PC-9 (cell line): Measurements from ENCODE around the gene DYNC2H1. TPM values are rescaled to one million over a fixed set of nuclear protein-coding genes. Genes with fewer than 3 reads are reported as not detected.

Source experiments
- BruUV-seq: library from RNA; stranded (reverse); fragments of 400-500 nt; replicated peaks from 2 replicates; lab custom pipeline; 2021; lab: Mats Ljungman, UMichigan
- CTCF ChIA-PET: fragments of 300-600 bp; sonication (Branson Sonifier 250); formaldehyde crosslinking; loops from one replicate; lab custom pipeline; 2022; ENCODE audit warnings: antibody characterized with exemption; lab: Charles Lee
- POLR2A ChIA-PET: fragments of 300-600 bp; sonication (Branson Sonifier 250); formaldehyde crosslinking; loops from one replicate; lab custom pipeline; 2022; ENCODE audit warnings: antibody characterized with exemption; ENCODE audit not compliant: unreplicated experiment; lab: Charles Lee
- DNase-seq, 2 experiments: peaks; one replicate each; pipeline versions ENCODE4 v3.0.0 to v3.0.0-alpha.2; 2015 to 2022; ENCODE audit warnings: mixed read lengths in 1 of 2
- H2AFZ ChIP-seq: fragments of 200-600 bp; sonication (generic); 2 replicates; pipeline ENCODE4 v1.8.1; 2017; ENCODE audit warnings: antibody characterized with exemption
- H3F3A ChIP-seq: fragments of 200-600 bp; sonication (generic); 2 replicates; pipeline ENCODE4 v1.8.1; 2017; ENCODE audit warnings: antibody characterized with exemption, mild to moderate bottlenecking, low read depth; ENCODE audit not compliant: insufficient read depth
- H3K27ac ChIP-seq: fragments of 200-600 bp; sonication (generic); 2 replicates; pipeline ENCODE4 v1.6.1; 2016; ENCODE audit warnings: mixed run types
- H3K27me3 ChIP-seq: fragments of 200-600 bp; sonication (generic); 2 replicates; pipeline ENCODE4 v1.6.1; 2016; ENCODE audit warnings: low read depth, mixed run types; ENCODE audit not compliant: insufficient read depth
- H3K36me3 ChIP-seq: fragments of 200-600 bp; sonication (generic); 2 replicates; pipeline ENCODE4 v1.6.1; 2016; ENCODE audit warnings: low read depth, mixed run types
- H3K4me1 ChIP-seq: fragments of 200-600 bp; sonication (generic); replicated peaks from 2 replicates; pipeline ENCODE4 v1.6.1; 2016; ENCODE audit warnings: mixed run types; ENCODE audit not compliant: insufficient read depth
- H3K4me2 ChIP-seq: fragments of 200-600 bp; sonication (generic); 2 replicates; pipeline ENCODE4 v1.6.1; 2017; ENCODE audit warnings: mixed run types
- H3K4me3 ChIP-seq: fragments of 200-600 bp; sonication (generic); 2 replicates; pipeline ENCODE4 v1.6.1; 2016; ENCODE audit warnings: mixed run types
- H3K79me2 ChIP-seq: fragments of 200-600 bp; sonication (generic); 2 replicates; pipeline ENCODE4 v1.6.1; 2017; ENCODE audit warnings: low read depth, mixed run types
- H3K9me2 ChIP-seq: fragments of 200-600 bp; sonication (generic); 2 replicates; pipeline ENCODE4 v1.8.1; 2017; ENCODE audit warnings: mild to moderate bottlenecking; ENCODE audit not compliant: insufficient read depth
- H3K9me3 ChIP-seq: fragments of 200-600 bp; sonication (generic); 2 replicates; pipeline ENCODE4 v1.8.1; 2016; ENCODE audit warnings: low read depth; ENCODE audit not compliant: insufficient read depth
- H4K20me1 ChIP-seq: fragments of 200-600 bp; sonication (generic); 2 replicates; pipeline ENCODE4 v1.8.1; 2017; ENCODE audit not compliant: insufficient read depth
- CTCF ChIP-seq: fragments of 200-600 bp; sonication (generic); conservative IDR thresholded peaks from 2 replicates; pipeline ENCODE4 v1.6.1; 2017; ENCODE audit warnings: mixed run types, antibody characterized with exemption, mild to moderate bottlenecking, moderate library complexity
- EZH2 ChIP-seq: fragments of 200-600 bp; sonication (generic); IDR thresholded peaks from 2 replicates; pipeline ENCODE4 v1.8.0; 2017; ENCODE audit warnings: antibody characterized with exemption, low read depth
- intact Hi-C: fragments of 100-400 bp; cut with micrococcal nuclease; formaldehyde crosslinking; loops from one replicate; pipeline ENCODE4 v1.10.0; 2022; ENCODE audit not compliant: unreplicated experiment
- total RNA-seq: library from RNA; stranded (reverse); gene quantifications from 2 replicates; pipeline ENCODE4 v1.2.3, GENCODE V29; 2021

DYNC2H1 gene
- total RNA-seq, 1 experiment from 2014 or later: 12.2 TPM

DNA sequence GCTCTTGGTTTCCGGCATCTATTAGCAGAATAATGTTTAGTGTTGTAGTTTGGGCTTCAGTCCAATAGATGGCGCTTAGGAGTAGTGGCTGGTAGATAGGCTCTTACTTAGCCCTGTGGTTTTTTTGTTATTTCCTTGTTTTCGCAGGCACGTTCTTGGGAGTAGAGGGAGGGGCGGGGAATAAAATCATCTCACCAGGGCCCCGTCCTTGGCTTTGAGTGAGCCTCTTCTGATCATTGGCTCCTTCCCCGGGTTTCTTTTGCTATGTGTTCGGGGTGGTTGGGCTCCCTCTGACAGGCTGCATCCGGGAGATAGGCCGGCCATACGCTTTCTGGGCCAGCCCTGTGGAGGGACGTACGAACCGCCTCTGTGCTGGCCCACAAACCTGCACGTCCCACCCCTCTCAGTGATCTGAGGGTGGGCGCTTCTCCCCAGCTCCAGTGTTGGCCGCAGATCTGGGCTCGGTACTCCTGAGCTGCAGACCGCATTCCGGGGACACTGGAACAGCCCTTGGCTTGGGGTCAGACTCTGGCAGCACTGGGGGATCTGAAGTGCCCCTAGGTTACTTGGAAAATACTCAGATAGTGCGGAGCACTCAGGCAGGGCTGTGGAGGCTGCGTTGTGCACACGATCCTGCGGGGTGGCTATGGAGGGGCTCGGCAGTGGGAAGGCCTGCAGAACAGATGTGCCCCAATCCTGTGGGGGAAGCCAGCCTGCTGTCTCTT lies 217.0 kb downstream of the DYNC2H1 start:
- Histone ChIP-seq H3K27ac (no peak overlapping the region), H3K36me3 (no peaks in the 10 kb centered on the region), H3K4me1 (no peaks in the 10 kb centered on the region), H3K27me3 (no peaks in the 10 kb centered on the region), H3K4me2 (no peak overlapping the region), H3K79me2 (no peaks in the 10 kb centered on the region), H4K20me1 (no peaks in the 10 kb centered on the region), H3K9me3 (no peaks in the 10 kb centered on the region), H2AFZ (no peak overlapping the region), H3K4me3 (no peak overlapping the region), H3K9me2 (no peaks in the 10 kb centered on the region), H3F3A (no peaks in the 10 kb centered on the region)
- TF ChIP-seq EZH2: no peak
- TF ChIP-seq CTCF: peak; percentile 85
- CTCF ChIA-PET: no interaction called here
- no TSS peak for BruUV-seq
- intact Hi-C loops: loop anchor here (1.0 to 5.0 kb wide), 2 partner anchors 201 to 275 kb away; no protein-coding TSS in a partner anchor
- peak; percentile 29 to 49 for DNase-seq
- POLR2A ChIA-PET: no interaction called here

- intact Hi-C loops: loop anchor here (5.0 kb wide), 1 partner anchor 200 kb away; no protein-coding TSS in a partner anchor
- H3K4me2 ChIP-seq: no peak overlapping the region
- TF ChIP-seq CTCF (no peak), EZH2 (no peak)
- H3F3A ChIP-seq: no peaks in the 10 kb centered on the region
- CTCF ChIA-PET: no interaction called here
- POLR2A ChIA-PET: no interaction called here
- H3K9me3 ChIP-seq: no peaks in the 10 kb centered on the region
- no peaks in the 10 kb centered on the region for H3K27me3 ChIP-seq
- no peak overlapping the region for H3K27ac ChIP-seq
- no peak overlapping the region for H2AFZ ChIP-seq
- H4K20me1 ChIP-seq: no peaks in the 10 kb centered on the region
- H3K79me2 ChIP-seq: no peaks in the 10 kb centered on the region
- no peak for DNase-seq
- H3K4me3 ChIP-seq: no peak overlapping the region
- BruUV-seq: no TSS peak
- H3K9me2 ChIP-seq: no peaks in the 10 kb centered on the region
- no peaks in the 10 kb centered on the region for H3K36me3 ChIP-seq
- H3K4me1 ChIP-seq: no peaks in the 10 kb centered on the region
Measured at GRCh38 chr11:103327721-103328120, 218.5 kb downstream of the DYNC2H1 start.

GRCh38 chr11:103332409-103332808 lies 223.2 kb downstream of the DYNC2H1 start:
- CTCF ChIA-PET: no interaction called here
- no peaks in the 10 kb centered on the region for H3K9me3 ChIP-seq
- no peaks in the 10 kb centered on the region for H4K20me1 ChIP-seq
- intact Hi-C loops: no loop called here
- no peaks in the 10 kb centered on the region for H3K9me2 ChIP-seq
- no peak overlapping the region for H3K4me3 ChIP-seq
- TF ChIP-seq CTCF (no peak), EZH2 (no peak)
- no peaks in the 10 kb centered on the region for H3K4me1 ChIP-seq
- H3K79me2 ChIP-seq: no peaks in the 10 kb centered on the region
- H3K36me3 ChIP-seq: no peaks in the 10 kb centered on the region
- H3K27me3 ChIP-seq: no peaks in the 10 kb centered on the region
- no peak for DNase-seq
- BruUV-seq: no TSS peak
- H2AFZ ChIP-seq: no peak overlapping the region
- H3F3A ChIP-seq: no peaks in the 10 kb centered on the region
- no peak overlapping the region for H3K27ac ChIP-seq
- H3K4me2 ChIP-seq: no peak overlapping the region
- POLR2A ChIA-PET: no interaction called here
